Upper lobe of right lung (tissue), 1 donor: ENCODE measurements around the gene KCNIP1. TPM values are rescaled to one million over a fixed set of nuclear protein-coding genes. Genes with fewer than 3 reads are reported as not detected.

Source experiments
- ATAC-seq: fragments of 200-7000 bp; cut with Tn5 transposase; one replicate; pipeline ENCODE4 v1.9.1; 2020; ENCODE audit warnings: mild to moderate bottlenecking, moderate library complexity
- DNase-seq: peaks from one replicate; pipeline ENCODE4 v3.0.0-alpha.2; 2020
- H3K27ac ChIP-seq: fragments of 200-600 bp; one replicate; pipeline ENCODE4 v1.8.0; 2022
- H3K27me3 ChIP-seq: fragments of 200-600 bp; one replicate; pipeline ENCODE4 v1.8.0; 2022; ENCODE audit warnings: mild to moderate bottlenecking
- H3K36me3 ChIP-seq: fragments of 200-600 bp; one replicate; pipeline ENCODE4 v1.8.0; 2022
- H3K4me1 ChIP-seq: fragments of 200-600 bp; one replicate; pipeline ENCODE4 v1.8.0; 2022
- H3K4me3 ChIP-seq: fragments of 200-600 bp; one replicate; pipeline ENCODE4 v1.8.0; 2022; ENCODE audit warnings: mild to moderate bottlenecking
- H3K9me3 ChIP-seq: fragments of 200-600 bp; one replicate; pipeline ENCODE4 v1.8.0; 2022
- CTCF ChIP-seq: fragments of 200-600 bp; IDR thresholded peaks from one replicate; pipeline ENCODE4 v1.8.0; 2022; ENCODE audit warnings: antibody characterized with exemption
- intact Hi-C: fragments of 100-400 bp; cut with DNase I; formaldehyde crosslinking; loops from one replicate; pipeline ENCODE4 v1.11.0; 2022
- total RNA-seq: library from RNA; stranded (reverse); fragmentation: NEBNext Ultra II Directional; extraction: Animal tissue kit (Norgen Biotek cat#: 25700); gene quantifications from one replicate; pipeline ENCODE4 v1.2.1, GENCODE V29; 2021
- donor health status: DM: no; HTN: yes; CAD: no; lungs with severe emphysema.

The KCNIP1 gene
- total RNA-seq, 1 donor from 2014 or later = 2.7 TPM

DNA sequence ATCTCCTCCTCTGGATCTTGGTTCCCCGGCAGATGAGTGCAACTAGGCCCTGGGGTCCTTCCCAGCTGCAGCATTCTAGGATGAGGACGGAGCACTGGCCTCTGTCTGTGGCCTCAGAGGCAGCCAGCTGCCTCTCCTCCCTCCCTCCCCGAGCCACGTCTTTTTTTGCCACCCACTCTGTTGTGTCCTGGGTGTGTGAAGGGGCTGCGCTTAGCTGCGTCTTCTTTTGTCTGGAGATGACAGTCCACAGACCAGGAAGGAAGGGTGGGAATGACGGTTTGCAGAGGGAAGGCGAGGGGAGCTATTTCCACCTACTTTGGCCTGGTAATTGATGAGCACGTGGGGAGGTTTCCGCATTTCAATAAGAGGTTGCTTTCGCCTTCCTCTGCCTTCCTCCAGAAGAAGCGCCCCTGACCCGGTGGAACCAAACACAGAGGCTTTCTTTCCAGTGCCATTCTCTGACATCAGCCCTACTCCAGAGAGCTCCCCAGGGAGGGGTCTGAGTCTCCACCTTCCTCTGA, 245.2 kb downstream of the KCNIP1 start:
- Histone ChIP-seq H3K36me3 (no peaks in the 10 kb centered on the region), H3K9me3 (no peaks in the 10 kb centered on the region), H3K27ac (no peak overlapping the region), H3K4me1 (peaks cover 23% of the 10 kb centered on the region), H3K4me3 (no peak overlapping the region), H3K27me3 (peaks cover 9% of the 10 kb centered on the region)
- no peak for DNase-seq
- ATAC-seq = no peak
- intact Hi-C loops = loop anchor here (5.0 kb wide), 1 partner anchor 38 kb away; no protein-coding TSS in a partner anchor
- TF ChIP-seq CTCF = no peak

DNA sequence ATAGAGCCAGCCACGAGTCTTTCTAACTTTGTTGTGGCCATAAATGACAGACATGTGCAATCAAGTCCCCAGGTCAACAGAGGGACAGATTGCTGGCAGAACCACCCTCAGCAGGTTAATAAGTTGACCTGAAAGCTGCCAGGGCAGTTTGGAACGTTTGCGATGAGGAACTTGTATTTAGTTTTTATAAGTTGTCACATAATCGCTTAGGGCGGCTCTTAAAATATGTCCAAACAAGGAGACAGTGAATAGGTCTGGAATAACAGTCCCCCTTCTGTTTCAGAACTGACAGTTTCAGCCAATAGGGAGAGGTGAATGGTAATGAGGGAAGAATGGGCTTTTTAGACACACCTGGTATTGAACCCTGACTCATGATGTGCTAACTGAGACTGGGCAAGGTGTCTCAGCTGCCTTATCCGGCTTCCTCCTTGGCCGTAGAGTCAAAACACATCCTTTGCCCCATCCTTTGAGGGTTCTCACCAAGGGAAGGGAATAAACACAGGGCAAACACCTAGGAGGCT, 246.2 kb downstream of the KCNIP1 start:
- no peaks in the 10 kb centered on the region for H3K9me3 ChIP-seq
- DNase-seq (no peak), ATAC-seq (no peak)
- no peak for TF ChIP-seq CTCF
- intact Hi-C loops = loop anchor here (5.0 kb wide), 1 partner anchor 37 kb away; no protein-coding TSS in a partner anchor
- no peak overlapping the region for H3K27ac ChIP-seq
- H3K4me1 ChIP-seq = peaks cover 14% of the 10 kb centered on the region
- H3K27me3 ChIP-seq = peaks cover 3% of the 10 kb centered on the region
- no peaks in the 10 kb centered on the region for H3K36me3 ChIP-seq
- H3K4me3 ChIP-seq = no peak overlapping the region

- DNase-seq (no peak), ATAC-seq (no peak)
- Histone ChIP-seq H3K27ac (no peak overlapping the region), H3K9me3 (no peaks in the 10 kb centered on the region), H3K4me3 (no peak overlapping the region), H3K36me3 (no peaks in the 10 kb centered on the region), H3K27me3 (peaks cover 3% of the 10 kb centered on the region), H3K4me1 (peaks cover 8% of the 10 kb centered on the region)
- intact Hi-C loops = no loop called here
- TF ChIP-seq CTCF = no peak
Measured at GRCh38 chr5:170750791-170751190, 247.0 kb downstream of the KCNIP1 start.

DNA sequence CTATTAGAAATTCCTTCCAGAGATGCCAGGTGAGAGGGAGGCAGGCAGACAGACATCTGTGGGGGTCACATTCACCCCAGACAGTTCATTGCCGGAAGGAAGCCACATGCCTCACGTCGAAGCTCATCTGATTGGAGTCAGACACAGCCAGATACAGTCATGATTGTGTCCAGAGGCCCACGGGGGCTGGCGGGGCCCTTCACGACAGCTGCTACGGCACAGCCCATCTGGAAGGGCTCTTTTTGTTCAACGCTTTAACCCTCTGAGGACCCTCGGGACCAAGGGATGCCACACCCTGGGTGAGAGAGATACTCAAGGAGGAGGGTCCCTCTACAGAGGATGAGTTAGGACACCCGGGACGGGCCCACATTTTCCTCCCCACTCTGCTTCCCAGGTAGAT, 247.8 kb downstream of the KCNIP1 start:
- intact Hi-C loops = no loop called here
- no peaks in the 10 kb centered on the region for H3K36me3 ChIP-seq
- peaks cover 3% of the 10 kb centered on the region for H3K27me3 ChIP-seq
- H3K27ac ChIP-seq = no peak overlapping the region
- no peak for ATAC-seq
- no peak for DNase-seq
- peaks cover 9% of the 10 kb centered on the region for H3K4me1 ChIP-seq
- TF ChIP-seq CTCF = no peak
- H3K9me3 ChIP-seq = no peaks in the 10 kb centered on the region
- H3K4me3 ChIP-seq = no peak overlapping the region

- intact Hi-C loops = no loop called here
- ATAC-seq (no peak), DNase-seq (no peak)
- Histone ChIP-seq H3K9me3 (no peaks in the 10 kb centered on the region), H3K4me3 (no peak overlapping the region), H3K4me1 (peaks cover 17% of the 10 kb centered on the region), H3K27ac (no peak overlapping the region), H3K27me3 (peaks cover 3% of the 10 kb centered on the region), H3K36me3 (no peaks in the 10 kb centered on the region)
- no peak for TF ChIP-seq CTCF
Measured at GRCh38 chr5:170752257-170753215, 248.7 kb downstream of the KCNIP1 start.
